Measurements from ENCODE around the gene LMNTD2.
"Not testable (repeated sequence)": the region's sequence is repeated elsewhere in the genome, so short reads cannot be mapped to it uniquely, and the experiment has no call there.

LMNTD2 gene

GRCh38 chr11:526192-526591 lies 34.3 kb downstream of the LMNTD2 start:
- Histone ChIP-seq H3K4me3 (ENCODE audit: low read length) (no peak overlapping the region), H3K9ac (ENCODE audit: low read length) (no peak overlapping the region), H3K36me3 (ENCODE audit: control insufficient read depth, low read depth, low read length) (no peaks in the 10 kb centered on the region), H3K27me3 (ENCODE audit: control insufficient read depth, insufficient read depth, low read length) (no peaks in the 10 kb centered on the region), H3K9me3 (ENCODE audit: control insufficient read depth, low read depth, low read length) (no peaks in the 10 kb centered on the region), H3K4me1 (ENCODE audit: control insufficient read depth, low read depth, low read length) (no peaks in the 10 kb centered on the region), H3K27ac (ENCODE audit: low read length) (no peak overlapping the region)

DNA sequence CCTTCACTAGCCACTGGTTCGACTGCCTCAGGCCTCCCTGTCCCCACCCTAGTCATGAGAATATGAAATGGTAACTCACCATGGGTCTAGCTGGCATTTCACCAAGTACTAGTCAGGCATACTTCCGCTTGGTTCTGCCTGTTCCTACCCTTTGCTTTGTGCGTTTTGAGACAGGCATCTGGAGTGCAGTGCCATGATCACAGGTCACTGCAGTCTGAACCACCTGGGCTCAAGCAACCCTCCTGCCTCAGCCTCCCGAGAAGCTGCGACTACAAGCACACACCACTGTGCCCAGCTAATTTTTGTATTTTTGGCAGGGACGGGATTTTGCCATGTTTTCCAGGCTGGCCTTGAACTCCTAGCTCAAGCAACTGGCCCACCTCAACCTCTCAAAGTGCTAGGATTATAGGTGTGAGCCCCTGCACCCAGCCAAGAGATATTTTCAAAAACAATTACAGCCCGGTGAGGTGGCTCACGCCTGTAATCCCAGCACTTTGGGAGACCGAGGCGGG lies 39.3 kb downstream of the LMNTD2 start:
- H3K9ac ChIP-seq (ENCODE audit: low read length) = no peak overlapping the region
- no peaks in the 10 kb centered on the region for H3K4me1 ChIP-seq (ENCODE audit: control insufficient read depth, low read depth, low read length)
- no peak overlapping the region for H3K27ac ChIP-seq (ENCODE audit: low read length)
- no peaks in the 10 kb centered on the region for H3K27me3 ChIP-seq (ENCODE audit: control insufficient read depth, insufficient read depth, low read length)
- H3K4me3 ChIP-seq (ENCODE audit: low read length) = no peak overlapping the region
- no peaks in the 10 kb centered on the region for H3K9me3 ChIP-seq (ENCODE audit: control insufficient read depth, low read depth, low read length)
- no peaks in the 10 kb centered on the region for H3K36me3 ChIP-seq (ENCODE audit: control insufficient read depth, low read depth, low read length)

- Histone ChIP-seq H3K9me3 (ENCODE audit: control insufficient read depth, low read depth, low read length) (no peaks in the 10 kb centered on the region), H3K9ac (ENCODE audit: low read length) (no peak overlapping the region), H3K27me3 (ENCODE audit: control insufficient read depth, insufficient read depth, low read length) (no peaks in the 10 kb centered on the region), H3K27ac (ENCODE audit: low read length) (no peak overlapping the region), H3K4me1 (ENCODE audit: control insufficient read depth, low read depth, low read length) (no peaks in the 10 kb centered on the region), H3K36me3 (ENCODE audit: control insufficient read depth, low read depth, low read length) (no peaks in the 10 kb centered on the region), H3K4me3 (ENCODE audit: low read length) (no peak overlapping the region)
Observed at GRCh38 chr11:520428-521176, 39.9 kb downstream of the LMNTD2 start.

- Histone ChIP-seq H3K4me1 (ENCODE audit: control insufficient read depth, low read depth, low read length) (no peaks in the 10 kb centered on the region), H3K27ac (ENCODE audit: low read length) (no peak overlapping the region), H3K9ac (ENCODE audit: low read length) (no peak overlapping the region), H3K9me3 (ENCODE audit: control insufficient read depth, low read depth, low read length) (no peaks in the 10 kb centered on the region), H3K4me3 (ENCODE audit: low read length) (no peak overlapping the region), H3K36me3 (ENCODE audit: control insufficient read depth, low read depth, low read length) (no peaks in the 10 kb centered on the region), H3K27me3 (ENCODE audit: control insufficient read depth, insufficient read depth, low read length) (no peaks in the 10 kb centered on the region)
Observed at GRCh38 chr11:518463-519202, 41.9 kb downstream of the LMNTD2 start.

DNA sequence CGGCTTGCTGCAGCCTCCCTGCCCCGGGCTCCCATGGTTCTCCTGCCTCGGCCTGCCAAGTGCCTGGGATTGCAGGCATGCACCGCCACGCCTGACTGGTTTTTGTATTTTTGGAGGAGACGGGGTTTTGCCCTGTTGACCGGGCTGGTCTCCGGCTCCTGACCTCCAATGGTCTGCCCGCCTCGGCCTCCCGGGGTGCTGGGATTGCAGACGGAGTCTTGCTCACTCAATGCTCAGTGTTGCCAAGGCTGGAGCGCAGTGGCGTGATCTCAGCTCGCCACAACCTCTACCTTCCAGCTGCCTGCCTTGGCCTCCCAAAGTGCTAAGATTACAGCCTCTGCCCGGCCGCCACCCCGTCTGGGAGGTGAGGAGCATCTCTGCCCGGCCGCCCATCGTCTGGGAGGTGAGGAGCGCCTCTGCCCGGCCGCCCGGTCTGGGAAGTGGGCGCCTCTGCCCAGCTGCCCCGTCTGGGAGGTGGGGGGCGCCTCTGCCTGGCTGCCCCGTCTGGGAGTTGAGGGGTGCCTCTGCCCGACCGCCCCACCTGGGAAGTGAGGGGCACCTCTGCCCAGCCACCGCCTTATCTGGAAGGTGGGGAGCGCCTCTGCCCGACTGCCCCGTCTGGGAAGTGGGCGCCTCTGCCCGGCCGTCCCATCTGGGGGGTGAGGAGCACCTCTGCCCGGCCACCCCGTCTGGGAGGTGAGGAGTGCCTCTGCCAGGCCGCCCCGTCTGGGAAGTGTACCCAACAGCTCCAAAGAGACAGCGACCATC lies 43.4 kb downstream of the LMNTD2 start:
- H3K27ac ChIP-seq (ENCODE audit: low read length); H3K4me1 ChIP-seq (ENCODE audit: control insufficient read depth, low read depth, low read length); H3K27me3 ChIP-seq (ENCODE audit: control insufficient read depth, insufficient read depth, low read length); H3K4me3 ChIP-seq (ENCODE audit: low read length); H3K9me3 ChIP-seq (ENCODE audit: control insufficient read depth, low read depth, low read length); H3K36me3 ChIP-seq (ENCODE audit: control insufficient read depth, low read depth, low read length); H3K9ac ChIP-seq (ENCODE audit: low read length): not testable (repeated sequence)

DNA sequence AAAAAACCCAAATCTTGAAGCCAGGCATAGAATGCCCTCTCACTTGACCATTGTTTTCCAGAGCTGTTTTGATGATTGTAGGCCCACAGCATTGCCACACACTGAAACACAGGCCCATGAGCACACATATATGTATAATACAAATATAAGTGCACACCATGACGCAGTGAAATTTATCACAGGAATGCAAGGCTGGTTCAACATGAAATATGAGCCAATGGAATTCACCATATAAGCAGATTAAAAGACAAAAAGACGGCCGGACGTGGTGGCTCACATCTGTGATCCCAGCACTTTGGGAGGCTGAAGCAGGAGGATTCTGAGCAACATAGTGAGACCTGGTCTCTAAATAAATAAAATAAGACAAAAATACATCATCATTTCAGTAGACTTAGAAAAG lies 44.1 kb downstream of the LMNTD2 start:
- H3K4me3 ChIP-seq (ENCODE audit: low read length) = no peak overlapping the region
- H3K27ac ChIP-seq (ENCODE audit: low read length) = no peak overlapping the region
- no peaks in the 10 kb centered on the region for H3K27me3 ChIP-seq (ENCODE audit: control insufficient read depth, insufficient read depth, low read length)
- H3K9me3 ChIP-seq (ENCODE audit: control insufficient read depth, low read depth, low read length) = no peaks in the 10 kb centered on the region
- no peaks in the 10 kb centered on the region for H3K36me3 ChIP-seq (ENCODE audit: control insufficient read depth, low read depth, low read length)
- no peaks in the 10 kb centered on the region for H3K4me1 ChIP-seq (ENCODE audit: control insufficient read depth, low read depth, low read length)
- no peak overlapping the region for H3K9ac ChIP-seq (ENCODE audit: low read length)

GRCh38 chr11:515131-515530 lies 45.4 kb downstream of the LMNTD2 start:
- H3K27me3 ChIP-seq (ENCODE audit: control insufficient read depth, insufficient read depth, low read length) = no peaks in the 10 kb centered on the region
- H3K4me1 ChIP-seq (ENCODE audit: control insufficient read depth, low read depth, low read length) = no peaks in the 10 kb centered on the region
- H3K9ac ChIP-seq (ENCODE audit: low read length) = no peak overlapping the region
- no peak overlapping the region for H3K4me3 ChIP-seq (ENCODE audit: low read length)
- H3K36me3 ChIP-seq (ENCODE audit: control insufficient read depth, low read depth, low read length) = no peaks in the 10 kb centered on the region
- H3K9me3 ChIP-seq (ENCODE audit: control insufficient read depth, low read depth, low read length) = no peaks in the 10 kb centered on the region
- H3K27ac ChIP-seq (ENCODE audit: low read length) = no peak overlapping the region

DNA sequence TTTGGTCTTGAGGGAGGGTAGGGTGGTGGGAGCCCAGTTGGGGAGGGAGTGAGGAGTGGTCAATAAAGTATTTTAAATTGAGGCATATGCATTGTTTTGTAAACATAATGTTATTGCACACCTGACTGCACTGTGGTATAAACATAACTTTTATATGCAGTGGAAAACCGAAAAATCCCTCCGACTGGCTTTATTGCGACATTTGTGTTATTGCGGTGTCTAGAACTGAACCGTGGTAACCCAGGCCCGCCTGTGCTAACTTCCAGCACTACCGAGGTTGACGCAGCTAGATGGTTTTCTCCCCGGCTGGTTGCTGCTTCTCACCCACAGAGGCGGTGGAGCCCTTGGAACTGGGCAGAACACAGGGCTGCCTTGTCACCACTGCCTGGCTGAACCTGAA lies 45.9 kb downstream of the LMNTD2 start:
- no peak overlapping the region for H3K4me3 ChIP-seq (ENCODE audit: low read length)
- no peak overlapping the region for H3K9ac ChIP-seq (ENCODE audit: low read length)
- no peaks in the 10 kb centered on the region for H3K27me3 ChIP-seq (ENCODE audit: control insufficient read depth, insufficient read depth, low read length)
- H3K36me3 ChIP-seq (ENCODE audit: control insufficient read depth, low read depth, low read length) = no peaks in the 10 kb centered on the region
- no peaks in the 10 kb centered on the region for H3K4me1 ChIP-seq (ENCODE audit: control insufficient read depth, low read depth, low read length)
- H3K27ac ChIP-seq (ENCODE audit: low read length) = no peak overlapping the region
- no peaks in the 10 kb centered on the region for H3K9me3 ChIP-seq (ENCODE audit: control insufficient read depth, low read depth, low read length)

GRCh38 chr11:512761-513595 lies 47.6 kb downstream of the LMNTD2 start:
- H3K9ac ChIP-seq (ENCODE audit: low read length) = no peak overlapping the region
- no peaks in the 10 kb centered on the region for H3K27me3 ChIP-seq (ENCODE audit: control insufficient read depth, insufficient read depth, low read length)
- H3K36me3 ChIP-seq (ENCODE audit: control insufficient read depth, low read depth, low read length) = no peaks in the 10 kb centered on the region
- H3K9me3 ChIP-seq (ENCODE audit: control insufficient read depth, low read depth, low read length) = no peaks in the 10 kb centered on the region
- no peak overlapping the region for H3K27ac ChIP-seq (ENCODE audit: low read length)
- no peak overlapping the region for H3K4me3 ChIP-seq (ENCODE audit: low read length)
- H3K4me1 ChIP-seq (ENCODE audit: control insufficient read depth, low read depth, low read length) = no peaks in the 10 kb centered on the region

DNA sequence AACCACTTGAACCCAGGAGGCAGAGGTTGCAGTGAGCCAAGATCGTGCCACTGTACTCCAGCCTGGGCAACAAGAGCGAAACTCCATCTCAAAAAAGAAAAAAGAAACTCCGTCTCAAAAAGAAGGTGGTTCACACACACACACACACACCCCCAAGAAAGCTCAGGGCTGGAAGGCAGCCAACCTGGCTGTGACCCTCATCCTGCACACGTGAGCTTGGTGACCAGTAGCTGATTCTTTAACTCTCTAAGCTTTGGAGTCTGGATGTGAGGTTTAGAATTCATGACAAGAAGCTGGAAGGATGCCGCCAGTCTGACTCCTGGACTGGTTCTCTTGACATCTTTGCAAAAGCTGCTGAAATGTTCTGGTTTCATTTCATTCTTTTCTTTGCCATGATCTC lies 51.6 kb downstream of the LMNTD2 start:
- Histone ChIP-seq H3K9me3 (ENCODE audit: control insufficient read depth, low read depth, low read length) (no peaks in the 10 kb centered on the region), H3K4me3 (ENCODE audit: low read length) (no peak overlapping the region), H3K36me3 (ENCODE audit: control insufficient read depth, low read depth, low read length) (no peaks in the 10 kb centered on the region), H3K9ac (ENCODE audit: low read length) (no peak overlapping the region), H3K4me1 (ENCODE audit: control insufficient read depth, low read depth, low read length) (peaks cover 7% of the 10 kb centered on the region), H3K27me3 (ENCODE audit: control insufficient read depth, insufficient read depth, low read length) (no peaks in the 10 kb centered on the region), H3K27ac (ENCODE audit: low read length) (no peak overlapping the region)

All from iPS-18a (cell line).